HepG2 (cell line): Measurements from ENCODE around the gene TMEM131. TPM values are rescaled to one million over a fixed set of nuclear protein-coding genes. Genes with fewer than 3 reads are reported as not detected.
A peak's percentile ranks its signal among the peaks of the same experiment; 100 is the strongest.

Source experiments
- ATAC-seq: fragments of 200-7000 bp; cut with Tn5 transposase; 3 replicates; pipeline ENCODE4 v1.9.1; 2020; ENCODE audit warnings: mild to moderate bottlenecking, moderate library complexity
- BruUV-seq: library from RNA; stranded (reverse); fragments of 400-500 nt; replicated peaks from 2 replicates; lab custom pipeline; 2021; lab: Mats Ljungman, UMichigan
- CTCF ChIA-PET: fragments of 300-600 bp; formaldehyde crosslinking; extraction: SDS; loops from one replicate; lab custom pipeline; 2021; ENCODE audit warnings: low total read pairs, inconsistent platforms, low intra/inter-chr PET ratio; lab: Yijun Ruan, JAX
- POLR2A ChIA-PET: fragments of 350-600 bp; sonication (Branson Sonifier 250); formaldehyde crosslinking; loops from one replicate; lab custom pipeline; 2020; ENCODE audit warnings: antibody characterized with exemption, inconsistent platforms; lab: Yijun Ruan, JAX
- DNase-seq: peaks from one replicate; pipeline ENCODE4 v3.0.0-alpha.2; 2015; ENCODE audit warnings: low spot score
- FAIRE-seq: peaks from 3 replicates; lab custom pipeline; 2011; peaks lifted over from hg19 to GRCh38; lab: Jason Lieb, UNC
- H2AFZ ChIP-seq: one replicate; pipeline ENCODE4 v1.6.1; 2011; ENCODE audit warnings: low read length, inconsistent platforms
- H3K27ac ChIP-seq: fragments of 300-600 bp; 3 replicates; pipeline ENCODE4 v1.8.0; 2011; ENCODE audit warnings: mixed run types, mild to moderate bottlenecking, mixed read lengths, low read length, inconsistent platforms; ENCODE audit not compliant: insufficient read depth; ENCODE audit errors: extremely low read length
- H3K27me3 ChIP-seq, 2 experiments: fragments of 200-600 bp in 1 of 2; 2 replicates in 1 of 2; 3 replicates in 1 of 2; pipeline versions ENCODE4 v1.6.0 to v1.8.0; 2011; ENCODE audit warnings: low read length in 2 of 2, mild to moderate bottlenecking in 2 of 2, moderate library complexity in 2 of 2, inconsistent platforms in 1 of 2; ENCODE audit not compliant: insufficient read depth in 2 of 2, control insufficient read depth in 1 of 2
- H3K36me3 ChIP-seq, 2 experiments: fragments of 200-600 bp in 1 of 2; replicated peaks in 1 of 2; 2 replicates in 1 of 2; 3 replicates in 1 of 2; pipeline versions ENCODE4 v1.5.1 to v1.8.0; 2011; ENCODE audit warnings: low read length in 2 of 2, inconsistent platforms in 1 of 2; ENCODE audit not compliant: insufficient read depth in 2 of 2, control insufficient read depth in 1 of 2
- H3K4me1 ChIP-seq: 2 replicates; pipeline ENCODE4 v1.5.1; 2012; ENCODE audit warnings: low read length, inconsistent platforms; ENCODE audit not compliant: insufficient read depth
- H3K4me2 ChIP-seq: 2 replicates; pipeline ENCODE4 v1.6.0; 2011; ENCODE audit warnings: low read depth, low read length, inconsistent platforms
- H3K4me3 ChIP-seq, 3 experiments: fragments of 200-600 bp in 1 of 3; sonication (generic), shearing (Covaris generic) in 1 of 3; replicated peaks in 1 of 3; 2 replicates each; pipeline ENCODE4 v1.5.1; 2011 to 2016; ENCODE audit warnings: low read length in 3 of 3, inconsistent platforms in 2 of 3, low read depth in 2 of 3, mild to moderate bottlenecking in 2 of 3, control low read depth in 1 of 3, mixed read lengths in 1 of 3; ENCODE audit not compliant: insufficient read depth in 1 of 3
- H3K79me2 ChIP-seq: one replicate; pipeline ENCODE4 v1.6.1; 2011; ENCODE audit warnings: low read length, inconsistent platforms; ENCODE audit not compliant: insufficient read depth
- H3K9ac ChIP-seq: 2 replicates; pipeline ENCODE4 v1.6.0; 2011; ENCODE audit warnings: mild to moderate bottlenecking, low read depth, low read length, inconsistent platforms; ENCODE audit not compliant: insufficient read depth
- H3K9me3 ChIP-seq: 2 replicates; pipeline ENCODE4 v1.5.1; 2012; ENCODE audit warnings: mild to moderate bottlenecking, low read length
- H4K20me1 ChIP-seq: 2 replicates; pipeline ENCODE4 v1.6.0; 2011; ENCODE audit warnings: inconsistent platforms, mild to moderate bottlenecking, low read length, moderate library complexity; ENCODE audit not compliant: insufficient read depth
- DNMT3B ChIP-seq: conservative IDR thresholded peaks from 2 replicates; pipeline ENCODE4 v1.6.1; 2016; ENCODE audit warnings: missing biosample characterization, control low read depth
- MED8 ChIP-seq: sonication (generic); formaldehyde crosslinking; IDR thresholded peaks from 2 replicates; pipeline ENCODE4 v1.8.1; 2023; ENCODE audit warnings: mild to moderate bottlenecking, missing genetic modification reagents; ENCODE audit not compliant: insufficient replicate concordance
- MLLT10 ChIP-seq: sonication (generic); formaldehyde crosslinking; IDR thresholded peaks from 2 replicates; pipeline ENCODE4 v1.4.0; 2020; ENCODE audit warnings: missing genetic modification reagents
- NCOA2 ChIP-seq: sonication (generic); formaldehyde crosslinking; IDR thresholded peaks from 2 replicates; pipeline ENCODE4 v1.8.0; 2022; ENCODE audit warnings: inconsistent platforms
- POLR2A ChIP-seq, 2 experiments: IDR thresholded peaks; 2 replicates each; pipeline ENCODE4 v1.6.1; 2011; ENCODE audit warnings: low read depth in 2 of 2, low read length in 2 of 2, mild to moderate bottlenecking in 1 of 2, moderate library complexity in 1 of 2; ENCODE audit not compliant: insufficient read depth in 1 of 2
- SMAD3 ChIP-seq: sonication (generic); formaldehyde crosslinking; IDR thresholded peaks from 2 replicates; pipeline ENCODE4 v1.4.0; 2020; ENCODE audit warnings: missing genetic modification reagents
- TCF7L2 ChIP-seq: IDR thresholded peaks from 2 replicates; pipeline ENCODE4 v1.6.1; 2011; ENCODE audit warnings: mild to moderate bottlenecking, low read depth, low read length, moderate library complexity
- WGBS: methylation state at CpG from one replicate; pipeline ENCODE4 v1.1.6; 2017; ENCODE audit warnings: low lambda C conversion rate; 5-methylcytosine and 5-hydroxymethylcytosine counted together
- in situ Hi-C: cut with HindIII; loops from 2 replicates; pipeline ENCODE4 v1.10.0; 2017; ENCODE audit warnings: low pct_unique_long_range_greater_than_20kb; ENCODE audit not compliant: extremely low pct_ligation_motif_present
- intact Hi-C: fragments of 100-400 bp; cut with micrococcal nuclease; formaldehyde crosslinking; loops from one replicate; pipeline ENCODE4 v1.10.0; 2022; ENCODE audit not compliant: unreplicated experiment
- polyA plus RNA-seq, 8 experiments: library from polyadenylated mRNA; depleted of rRNA in 3 of 8; stranded (reverse) in 7 of 8; unstranded in 1 of 8; fragments of >200 nt; fragmentation: Illumina TruSeq in 4 of 8; extraction: Trizol in 4 of 8; gene quantifications; 2 replicates each; pipeline versions ENCODE4 v1.2.1 to v1.2.3, GENCODE V29; 2011 to 2016; ENCODE audit warnings: low read depth in 4 of 8, missing spikeins in 1 of 8, mixed read lengths in 1 of 8; ENCODE audit not compliant: insufficient read depth in 1 of 8
- total RNA-seq, 5 experiments: library from RNA; depleted of rRNA; stranded (reverse); fragments of >200 nt; fragmentation: Illumina TruSeq; extraction: Trizol; gene quantifications; 2 replicates each; pipeline ENCODE4 v1.2.3, GENCODE V29; 2016; ENCODE audit warnings: low read depth in 1 of 5
- TF ChIP-seq, protein P1 (sequence below): sonication (generic); formaldehyde crosslinking; IDR thresholded peaks from 2 replicates; pipeline ENCODE4 v1.5.0; 2020; ENCODE audit warnings: missing genetic modification reagents, mild to moderate bottlenecking, borderline replicate concordance
- TF ChIP-seq, protein P2 (sequence below): IDR thresholded peaks from 2 replicates; pipeline ENCODE4 v1.6.1; 2016; ENCODE audit warnings: low read depth, missing genetic modification reagents, missing compliant biosample characterization

Gene TMEM131
- total and polyA plus RNA-seq, 2 of the 13 experiments (the other 11 are each of a cell fraction or from before 2014, with no cell fraction given), result 17.9 to 19.5 TPM

DNA sequence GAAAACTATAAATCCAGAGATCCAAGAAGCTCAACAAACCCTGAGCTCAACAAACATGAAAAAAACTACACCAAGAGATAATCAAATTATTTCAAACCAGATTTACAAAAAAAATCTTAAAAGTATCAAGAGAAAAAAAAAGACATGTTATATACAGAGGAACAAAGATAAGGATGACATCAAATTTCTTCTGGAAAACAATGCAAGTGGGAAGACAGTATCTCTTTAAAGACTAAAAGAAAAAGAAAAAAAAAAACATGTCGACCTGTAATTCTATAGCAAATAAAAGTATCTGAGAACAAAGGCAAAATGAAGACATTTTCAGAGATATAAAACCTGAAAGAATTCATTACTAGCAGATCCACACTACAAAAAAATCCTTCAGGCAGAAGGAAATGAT, 21.3 kb downstream of the TMEM131 start:
- Histone ChIP-seq H3K4me3 (no peak overlapping the region), H3K4me1 (peaks cover 27% of the 10 kb centered on the region), H3K36me3 (peaks cover 0 to 2% of the 10 kb centered on the region in 2 experiments; a peak in 1 of 5 replicates), H2AFZ (no peak overlapping the region), H3K9ac (no peak overlapping the region), H3K27me3 (no peaks in the 10 kb centered on the region), H3K9me3 (peaks cover 31% of the 10 kb centered on the region), H4K20me1 (peaks cover 21% of the 10 kb centered on the region), H3K4me2 (no peak overlapping the region), H3K27ac (no peak overlapping the region), H3K79me2 (peaks cover 93% of the 10 kb centered on the region)
- no peak for ATAC-seq
- POLR2A ChIA-PET, result no interaction called here
- no TSS peak for BruUV-seq
- DNase-seq, result no peak
- in situ Hi-C loops (no loop called here), intact Hi-C loops (no loop called here)
- 100% methylated on average over 1 of the region's 1 CpG for WGBS
- no peak for FAIRE-seq
- TF ChIP-seq TCF7L2, result no peak
- TF ChIP-seq, protein P1, sequence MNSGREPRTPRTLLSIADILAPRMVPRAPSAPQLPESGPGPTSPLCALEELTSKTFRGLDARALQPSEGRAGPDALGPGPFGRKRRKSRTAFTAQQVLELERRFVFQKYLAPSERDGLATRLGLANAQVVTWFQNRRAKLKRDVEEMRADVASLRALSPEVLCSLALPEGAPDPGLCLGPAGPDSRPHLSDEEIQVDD (CRISPR knock-in tag), result no peak
- TF ChIP-seq NCOA2 (CRISPR knock-in tag), result no peak
- TF ChIP-seq MLLT10 (CRISPR knock-in tag), result no peak
- CTCF ChIA-PET, result no interaction called here

DNA sequence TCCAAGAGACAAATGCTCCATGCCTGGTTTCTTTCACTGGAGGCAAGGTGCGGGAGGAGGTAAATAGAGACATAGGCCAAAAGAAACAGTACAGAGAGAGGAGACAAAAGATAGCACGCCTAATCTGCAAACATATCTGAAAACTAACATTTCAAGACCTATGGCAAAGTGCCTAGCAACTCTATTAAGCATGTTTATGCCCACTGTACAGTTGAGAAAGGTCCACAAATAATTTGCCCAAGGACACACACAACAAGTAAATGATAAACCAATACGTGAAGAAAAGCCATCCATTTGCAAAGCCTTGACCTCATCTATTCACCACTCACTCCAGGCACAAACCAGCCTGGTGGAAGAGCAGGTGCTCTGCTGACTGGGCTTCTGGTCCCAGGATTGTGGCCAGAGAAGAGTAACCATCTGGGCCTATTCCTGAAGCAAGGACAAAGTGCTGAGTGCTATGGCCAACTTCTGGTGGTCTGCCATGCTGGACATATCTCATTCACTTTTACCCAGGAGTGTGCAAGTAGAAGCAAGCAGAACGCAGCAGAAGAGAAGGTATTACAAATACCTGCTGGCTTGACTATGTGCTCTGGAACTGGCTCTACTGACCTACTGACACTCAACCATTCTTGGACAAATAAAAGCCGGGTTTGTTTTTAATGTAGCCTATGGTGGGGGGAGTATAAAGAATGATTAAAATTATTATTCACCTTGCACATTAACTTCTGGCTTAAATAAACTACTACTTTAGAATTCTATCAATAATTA, 25.3 kb downstream of the TMEM131 start:
- no TSS peak for BruUV-seq
- DNase-seq (peak; percentile 67), ATAC-seq (peak; percentile 87), FAIRE-seq (peak; percentile 56)
- in situ Hi-C loops, result no loop called here
- ChIA-PET CTCF (no interaction called here), POLR2A (no interaction called here)
- 26% methylated on average over 5 of the region's 5 CpGs for WGBS
- Histone ChIP-seq H4K20me1 (peaks cover 48% of the 10 kb centered on the region), H3K4me1 (peaks cover 60% of the 10 kb centered on the region), H3K79me2 (peaks cover 95% of the 10 kb centered on the region), H3K4me2 (peak overlapping the region; percentile 57), H3K9ac (0 out of 2 replicates have a peak overlapping the region, but pooled peaks have one; percentile 0), H2AFZ (no peak overlapping the region), H3K4me3 (peak overlapping the region in 1 of 3 experiments; percentile 1; a peak in 1 of 6 replicates), H3K27ac (peak overlapping the region; percentile 61), H3K27me3 (no peaks in the 10 kb centered on the region), H3K9me3 (peaks cover 24% of the 10 kb centered on the region; the same call in 1 of the 2 replicates), H3K36me3 (no peaks in the 10 kb centered on the region)
- intact Hi-C loops, result no loop called here
- TF ChIP-seq MED8 (CRISPR knock-in tag) (no peak), SMAD3 (CRISPR knock-in tag) (0 out of 2 replicates have a peak, but pooled peaks have one; percentile 14), POLR2A (IDR thresholded peaks at IDR 0.05; ENCODE audit: insufficient read depth in 1 of 2, low read depth in 2 of 2, low read length in 2 of 2) (peak in 1 of 2 experiments; percentile 43; a peak in 1 of 4 replicates), DNMT3B (CRISPR knock-in tag) (no peak)
- TF ChIP-seq, protein P2, sequence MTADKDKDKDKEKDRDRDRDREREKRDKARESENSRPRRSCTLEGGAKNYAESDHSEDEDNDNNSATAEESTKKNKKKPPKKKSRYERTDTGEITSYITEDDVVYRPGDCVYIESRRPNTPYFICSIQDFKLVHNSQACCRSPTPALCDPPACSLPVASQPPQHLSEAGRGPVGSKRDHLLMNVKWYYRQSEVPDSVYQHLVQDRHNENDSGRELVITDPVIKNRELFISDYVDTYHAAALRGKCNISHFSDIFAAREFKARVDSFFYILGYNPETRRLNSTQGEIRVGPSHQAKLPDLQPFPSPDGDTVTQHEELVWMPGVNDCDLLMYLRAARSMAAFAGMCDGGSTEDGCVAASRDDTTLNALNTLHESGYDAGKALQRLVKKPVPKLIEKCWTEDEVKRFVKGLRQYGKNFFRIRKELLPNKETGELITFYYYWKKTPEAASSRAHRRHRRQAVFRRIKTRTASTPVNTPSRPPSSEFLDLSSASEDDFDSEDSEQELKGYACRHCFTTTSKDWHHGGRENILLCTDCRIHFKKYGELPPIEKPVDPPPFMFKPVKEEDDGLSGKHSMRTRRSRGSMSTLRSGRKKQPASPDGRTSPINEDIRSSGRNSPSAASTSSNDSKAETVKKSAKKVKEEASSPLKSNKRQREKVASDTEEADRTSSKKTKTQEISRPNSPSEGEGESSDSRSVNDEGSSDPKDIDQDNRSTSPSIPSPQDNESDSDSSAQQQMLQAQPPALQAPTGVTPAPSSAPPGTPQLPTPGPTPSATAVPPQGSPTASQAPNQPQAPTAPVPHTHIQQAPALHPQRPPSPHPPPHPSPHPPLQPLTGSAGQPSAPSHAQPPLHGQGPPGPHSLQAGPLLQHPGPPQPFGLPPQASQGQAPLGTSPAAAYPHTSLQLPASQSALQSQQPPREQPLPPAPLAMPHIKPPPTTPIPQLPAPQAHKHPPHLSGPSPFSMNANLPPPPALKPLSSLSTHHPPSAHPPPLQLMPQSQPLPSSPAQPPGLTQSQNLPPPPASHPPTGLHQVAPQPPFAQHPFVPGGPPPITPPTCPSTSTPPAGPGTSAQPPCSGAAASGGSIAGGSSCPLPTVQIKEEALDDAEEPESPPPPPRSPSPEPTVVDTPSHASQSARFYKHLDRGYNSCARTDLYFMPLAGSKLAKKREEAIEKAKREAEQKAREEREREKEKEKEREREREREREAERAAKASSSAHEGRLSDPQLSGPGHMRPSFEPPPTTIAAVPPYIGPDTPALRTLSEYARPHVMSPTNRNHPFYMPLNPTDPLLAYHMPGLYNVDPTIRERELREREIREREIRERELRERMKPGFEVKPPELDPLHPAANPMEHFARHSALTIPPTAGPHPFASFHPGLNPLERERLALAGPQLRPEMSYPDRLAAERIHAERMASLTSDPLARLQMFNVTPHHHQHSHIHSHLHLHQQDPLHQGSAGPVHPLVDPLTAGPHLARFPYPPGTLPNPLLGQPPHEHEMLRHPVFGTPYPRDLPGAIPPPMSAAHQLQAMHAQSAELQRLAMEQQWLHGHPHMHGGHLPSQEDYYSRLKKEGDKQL, result no peak
